DMS 273 treated with DMSO at 0.1 percent for 48 hours (cell line): Measurements from ENCODE around the gene CHMP6.

Experiments
- DNase-seq: peaks from one replicate; lab custom pipeline; 2025; lab: John Stamatoyannopoulos, UW

The CHMP6 gene

DNA sequence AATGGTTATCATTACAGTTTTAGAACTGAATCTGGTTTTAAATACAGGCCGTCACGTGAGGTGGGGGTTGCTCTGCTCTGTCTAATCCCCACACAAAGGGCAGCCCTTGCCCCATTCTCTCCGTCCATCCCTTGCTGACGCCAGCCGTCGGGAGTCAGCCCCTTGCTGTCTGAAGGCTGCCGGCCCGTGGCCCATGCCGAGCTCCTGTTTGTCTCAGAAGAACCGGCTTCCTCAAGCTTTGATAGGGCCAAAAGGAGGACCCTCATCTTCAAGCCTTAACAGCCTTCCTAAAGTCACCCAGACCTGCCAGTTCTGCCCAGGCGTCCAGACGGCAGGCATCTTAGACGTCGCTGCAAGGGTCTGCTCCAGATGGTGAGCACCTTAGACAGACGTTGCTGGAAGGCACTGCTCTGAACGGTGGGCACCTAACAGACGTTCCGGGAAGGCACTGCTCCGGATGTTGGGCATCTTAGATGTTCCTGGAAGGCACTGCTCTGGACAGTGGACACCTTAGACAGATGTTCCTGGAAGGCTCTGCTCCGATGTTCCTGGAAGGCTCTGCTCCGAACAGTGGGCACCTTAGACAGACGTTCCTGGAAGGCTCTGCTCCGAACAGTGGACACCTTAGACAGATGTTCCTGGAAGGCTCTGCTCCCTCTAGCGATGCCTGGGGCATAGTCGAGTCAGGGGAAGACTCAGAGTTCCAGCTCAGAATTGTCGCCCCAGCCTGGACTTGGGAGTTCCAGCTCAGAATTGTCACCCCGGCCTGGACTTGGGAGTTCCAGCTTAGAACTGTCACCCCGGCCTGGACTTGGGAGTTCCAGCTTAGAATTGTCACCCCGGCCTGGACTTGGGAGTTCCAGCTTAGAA lies 35.1 kb upstream of the CHMP6 start:
- DNase-seq = no peak

DNA sequence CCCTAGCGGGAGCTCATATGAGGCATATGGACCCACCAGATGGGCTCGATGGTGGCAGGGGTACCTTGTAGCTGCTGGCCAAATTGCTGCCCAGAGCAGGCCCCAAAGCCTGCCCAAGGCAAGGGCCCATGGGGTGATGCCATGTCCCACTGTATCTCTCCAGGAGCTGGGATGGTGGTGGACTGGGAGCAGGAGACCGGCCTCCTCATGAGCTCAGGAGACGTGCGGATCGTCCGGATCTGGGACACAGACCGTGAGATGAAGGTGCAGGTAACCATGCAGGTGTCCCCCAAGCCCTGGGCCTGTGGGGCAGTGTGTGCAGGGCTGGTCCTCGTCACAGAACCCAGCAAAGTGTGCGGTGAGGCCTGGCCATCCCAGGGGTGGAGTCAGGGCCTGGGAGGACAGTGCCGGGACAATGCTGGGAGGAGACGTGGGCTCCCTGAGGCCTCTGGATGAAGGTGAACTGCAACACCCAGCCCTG lies 34.1 kb upstream of the CHMP6 start:
- DNase-seq = no peak

DNA sequence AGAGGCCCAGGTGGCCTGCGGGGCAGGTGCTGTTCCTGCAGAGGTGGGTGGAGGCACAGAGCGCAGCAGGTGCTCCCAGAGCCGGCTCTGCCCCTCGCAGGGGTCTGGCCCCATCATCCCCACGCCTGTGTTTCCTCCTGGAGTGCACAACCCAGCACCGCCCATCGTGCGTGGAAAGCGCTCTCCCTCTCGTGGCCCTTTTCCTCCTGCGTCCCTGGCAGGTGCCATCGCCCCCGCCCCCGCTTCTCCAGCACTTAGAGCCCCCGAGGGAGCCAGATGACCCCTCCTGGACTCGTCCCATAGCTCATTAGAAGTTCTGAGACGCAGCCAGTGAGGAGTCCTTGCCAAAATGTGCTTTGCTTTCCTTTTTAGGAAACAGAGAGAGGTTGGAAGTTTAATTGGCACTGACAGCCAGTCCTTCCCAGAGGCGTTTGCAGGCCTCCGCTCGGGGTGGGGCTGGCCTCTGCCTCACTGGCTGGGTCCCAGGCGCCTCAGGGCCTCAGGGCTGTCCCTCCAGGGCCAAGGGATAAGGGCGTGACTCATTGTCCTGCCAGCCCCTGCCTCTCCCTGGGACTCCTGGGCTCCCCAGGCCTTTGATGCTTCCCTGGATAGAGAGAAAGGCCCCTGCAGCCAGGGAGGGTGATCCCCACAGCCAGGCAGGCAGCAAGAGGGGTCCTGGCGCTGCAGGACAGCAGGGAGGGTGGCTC lies 32.2 kb upstream of the CHMP6 start:
- DNase-seq = peak; percentile 84

DNA sequence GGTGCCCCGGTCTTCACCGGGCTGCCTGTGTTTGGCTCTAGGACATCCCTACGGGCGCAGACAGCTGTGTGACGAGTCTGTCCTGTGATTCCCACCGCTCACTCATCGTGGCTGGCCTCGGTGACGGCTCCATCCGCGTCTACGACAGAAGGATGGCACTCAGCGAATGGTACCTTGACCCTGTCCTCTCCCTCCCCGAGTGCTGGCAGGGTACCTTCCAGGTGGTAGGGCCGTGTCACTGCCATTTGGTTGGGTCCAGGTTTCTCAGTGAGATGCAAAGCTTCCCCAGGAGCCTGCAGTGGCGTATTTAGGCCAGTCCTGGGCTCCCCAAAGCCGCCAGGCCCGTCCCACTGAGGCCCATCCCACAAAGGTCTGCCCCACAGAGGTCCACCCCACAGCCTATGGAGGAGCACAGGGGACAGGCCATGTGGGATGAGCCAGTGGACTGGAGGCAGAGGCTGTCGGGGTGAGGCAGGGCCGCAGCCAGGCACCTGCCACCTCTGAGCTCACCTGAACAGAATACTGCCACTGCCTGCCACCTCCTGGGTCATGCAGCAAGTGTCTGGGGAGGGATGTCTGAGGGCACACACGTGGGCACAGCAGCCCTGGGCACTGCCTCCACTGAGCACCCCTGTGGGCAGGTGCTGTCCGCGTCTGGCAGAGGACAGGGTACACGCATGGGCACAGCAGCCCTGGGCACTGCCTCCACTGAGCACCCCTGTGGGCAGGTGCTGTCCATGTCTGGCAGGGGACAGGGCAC lies 31.4 kb upstream of the CHMP6 start:
- DNase-seq = no peak

DNA sequence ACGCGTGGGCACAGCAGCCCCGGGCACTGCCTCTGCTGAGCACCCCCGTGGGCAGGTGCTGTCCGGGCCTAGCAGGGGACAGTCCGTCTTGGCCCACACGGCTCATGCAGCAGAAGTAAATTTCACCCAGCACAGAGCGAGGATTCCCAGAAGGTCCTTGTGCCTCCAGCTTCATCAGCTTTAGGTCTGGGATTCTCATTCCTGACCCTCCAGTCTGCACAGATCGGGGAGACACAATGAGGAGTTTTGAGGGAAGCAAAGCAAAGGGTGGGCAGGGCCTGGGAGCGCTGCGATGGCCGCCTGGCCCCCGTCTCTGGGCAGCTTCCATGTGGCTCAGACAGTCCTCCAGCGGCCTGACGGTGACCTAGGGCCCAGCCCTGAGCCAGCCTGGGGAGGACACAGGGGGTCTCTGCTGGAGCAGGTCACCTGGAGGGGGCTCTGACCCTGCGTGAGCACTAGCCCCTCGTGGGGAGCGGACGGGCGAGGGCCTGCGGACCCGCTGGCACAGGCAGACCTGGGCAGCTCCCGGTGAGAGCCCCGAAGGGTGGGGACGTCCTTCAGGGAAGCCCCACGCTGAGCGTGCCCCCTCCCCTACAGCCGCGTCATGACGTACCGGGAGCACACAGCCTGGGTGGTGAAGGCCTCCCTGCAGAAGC lies 30.7 kb upstream of the CHMP6 start:
- DNase-seq = no peak

DNA sequence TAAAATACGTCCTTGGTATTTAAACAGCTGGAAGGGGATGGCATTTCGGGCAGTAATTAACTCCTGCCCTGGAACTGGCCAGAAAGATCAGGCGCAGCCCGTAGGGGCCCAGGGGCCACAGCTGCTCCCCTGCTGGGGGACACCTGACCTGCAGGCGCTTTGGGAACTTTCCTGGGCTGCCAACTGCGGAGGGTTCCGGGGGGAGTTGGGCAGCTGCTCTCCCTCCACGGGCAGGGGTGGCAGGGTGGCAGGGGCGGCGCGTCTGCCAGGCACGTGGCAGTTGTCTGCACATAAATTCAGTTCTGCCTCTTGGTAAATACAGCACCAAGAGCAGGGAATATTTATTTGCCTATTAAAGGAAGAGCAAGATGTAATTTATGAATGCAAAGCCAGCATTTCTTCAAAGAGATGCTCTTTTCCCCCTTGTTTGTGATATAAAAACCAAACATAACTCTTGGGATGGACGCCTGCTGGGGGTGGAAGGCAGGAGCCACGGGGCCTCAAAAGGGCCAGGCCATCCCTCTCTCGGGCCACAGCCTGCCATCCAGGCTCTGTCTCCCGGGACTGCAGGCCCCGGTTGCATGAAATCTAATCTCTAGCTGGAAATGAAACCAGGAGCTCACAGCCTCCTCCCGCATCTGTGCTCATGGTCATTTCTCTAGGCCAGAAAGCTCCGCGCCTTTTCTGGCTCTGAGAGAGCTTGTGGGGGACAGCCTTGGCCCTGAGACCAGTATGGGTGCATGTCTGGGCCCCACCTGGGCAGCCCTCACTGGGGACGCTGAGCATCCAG lies 29.9 kb upstream of the CHMP6 start:
- no peak for DNase-seq

DNA sequence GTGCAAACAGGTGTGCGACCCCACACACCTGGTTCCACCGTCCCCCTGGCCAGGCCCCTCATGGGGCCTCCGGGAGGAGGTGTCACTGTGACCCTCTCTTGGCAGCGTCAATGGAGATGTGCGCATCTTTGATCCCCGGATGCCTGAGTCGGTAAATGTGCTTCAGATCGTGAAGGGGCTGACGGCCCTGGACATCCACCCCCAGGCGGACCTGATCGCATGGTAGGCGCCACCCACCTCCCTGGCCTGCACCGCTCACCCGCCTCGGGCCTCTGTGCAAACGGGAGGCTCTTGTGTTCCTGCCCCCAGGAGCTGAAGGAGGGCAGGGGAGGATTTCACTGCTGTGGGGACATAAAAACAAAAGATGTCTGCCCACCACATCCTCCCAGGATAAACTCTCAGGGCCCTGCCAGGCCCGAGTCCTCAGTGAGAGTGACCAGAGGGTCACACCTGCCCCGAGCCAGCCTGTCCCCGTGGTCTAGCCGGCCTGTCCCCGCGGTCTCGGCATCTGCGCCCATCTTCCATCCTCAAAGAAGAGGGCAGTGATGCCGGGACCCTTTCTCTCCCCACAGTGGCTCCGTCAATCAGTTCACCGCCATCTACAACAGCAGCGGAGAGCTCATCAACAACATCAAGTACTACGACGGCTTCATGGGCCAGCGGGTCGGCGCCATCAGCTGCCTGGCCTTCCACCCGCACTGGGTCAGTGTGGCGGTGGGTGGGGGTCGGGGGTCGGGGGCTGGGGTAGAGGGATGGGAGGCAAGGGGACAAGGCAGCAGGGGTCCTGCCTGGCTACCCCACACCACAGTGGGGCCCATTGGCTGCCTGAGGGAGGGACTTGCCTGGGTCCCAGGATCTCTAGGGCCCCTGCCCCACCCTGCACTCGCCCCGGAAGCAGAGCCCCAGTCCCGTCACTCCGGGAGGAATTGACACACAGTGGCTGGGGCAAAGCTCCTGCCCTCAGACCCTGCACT lies 29.0 kb upstream of the CHMP6 start:
- DNase-seq = no peak

DNA sequence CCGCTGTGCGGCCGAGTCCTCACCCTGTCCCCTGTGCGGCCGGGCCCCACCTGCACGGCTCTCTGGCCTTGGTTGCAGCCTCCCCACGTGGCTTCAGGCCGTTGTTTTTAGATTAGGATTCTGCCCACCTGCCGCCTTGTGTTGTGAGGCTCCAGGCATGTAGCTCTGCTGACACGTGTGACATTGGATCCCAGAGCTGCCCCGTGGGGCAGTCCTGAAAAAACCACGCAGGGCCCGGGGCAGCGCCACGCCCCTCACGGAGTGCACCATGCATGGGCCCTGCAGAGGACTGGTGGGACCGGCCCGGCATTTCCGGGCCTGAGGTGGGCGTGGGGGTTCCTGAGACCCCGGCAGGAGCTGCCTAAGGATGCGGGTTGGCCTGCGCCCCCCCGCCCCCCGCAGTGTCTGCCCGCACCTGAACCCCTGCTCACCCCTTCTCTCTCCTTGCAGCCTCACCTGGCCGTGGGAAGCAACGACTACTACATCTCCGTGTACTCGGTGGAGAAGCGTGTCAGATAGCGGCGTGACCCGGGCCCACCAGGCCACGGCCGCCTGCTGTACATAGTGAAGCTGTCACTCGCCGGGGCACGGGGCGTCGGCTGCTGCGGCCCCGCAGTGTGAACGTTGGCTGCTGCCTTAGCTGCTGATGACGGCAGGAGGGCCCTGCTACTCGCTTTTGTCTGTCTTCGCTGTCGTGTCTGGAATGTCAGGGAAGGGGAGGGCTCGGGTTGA lies 27.7 kb upstream of the CHMP6 start:
- DNase-seq = no peak

DNA sequence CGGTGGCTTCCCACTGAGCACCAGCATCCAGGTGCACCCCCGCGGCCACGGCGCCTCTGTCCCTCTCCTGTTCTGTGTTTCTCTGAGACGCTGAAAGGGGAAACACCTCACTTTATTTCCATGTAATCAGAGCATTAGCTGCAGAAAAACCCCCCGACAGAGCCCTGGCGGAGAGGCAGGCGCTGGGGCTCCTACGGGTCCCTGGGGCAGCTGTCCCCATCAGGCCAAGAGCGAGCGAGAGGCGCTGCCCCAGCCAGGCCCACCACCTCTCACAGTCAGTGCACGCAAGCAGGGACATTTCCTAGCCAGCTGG lies 27.1 kb upstream of the CHMP6 start:
- DNase-seq = no peak

DNA sequence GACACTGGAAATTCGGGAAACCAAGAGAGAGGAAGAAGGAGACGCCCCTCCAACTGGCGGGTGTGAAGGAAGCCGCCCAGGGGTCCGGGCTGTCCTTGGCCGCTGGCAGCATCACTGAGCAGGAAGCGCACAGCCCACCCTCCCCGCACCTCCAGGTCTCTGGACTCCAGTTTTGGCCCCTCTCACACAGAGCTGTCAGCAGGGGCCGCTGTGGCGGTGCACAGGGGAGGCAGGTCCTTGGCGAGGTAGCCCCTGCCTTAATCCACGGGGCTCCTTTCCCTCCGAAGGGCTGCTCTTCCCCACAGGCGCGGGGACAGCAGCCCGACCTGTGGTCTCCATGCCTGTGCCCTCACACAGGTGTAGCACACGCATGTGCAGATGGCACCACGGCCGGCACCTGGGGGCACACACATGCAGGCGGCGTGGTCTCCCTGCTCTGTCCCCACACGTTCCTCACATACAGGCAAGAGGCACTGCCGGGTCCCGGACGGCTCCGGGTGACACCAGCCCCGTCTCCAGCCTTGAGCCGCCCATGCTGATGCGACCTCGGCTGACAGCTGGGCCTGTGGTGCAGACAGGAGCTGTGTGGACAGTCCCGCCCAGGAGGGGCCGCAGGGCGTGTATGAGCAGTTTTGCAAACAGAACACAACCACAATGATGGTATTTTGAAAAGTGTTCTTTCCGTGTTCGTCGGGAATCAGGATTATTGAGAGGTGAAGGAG lies 26.6 kb upstream of the CHMP6 start:
- DNase-seq = no peak

DNA sequence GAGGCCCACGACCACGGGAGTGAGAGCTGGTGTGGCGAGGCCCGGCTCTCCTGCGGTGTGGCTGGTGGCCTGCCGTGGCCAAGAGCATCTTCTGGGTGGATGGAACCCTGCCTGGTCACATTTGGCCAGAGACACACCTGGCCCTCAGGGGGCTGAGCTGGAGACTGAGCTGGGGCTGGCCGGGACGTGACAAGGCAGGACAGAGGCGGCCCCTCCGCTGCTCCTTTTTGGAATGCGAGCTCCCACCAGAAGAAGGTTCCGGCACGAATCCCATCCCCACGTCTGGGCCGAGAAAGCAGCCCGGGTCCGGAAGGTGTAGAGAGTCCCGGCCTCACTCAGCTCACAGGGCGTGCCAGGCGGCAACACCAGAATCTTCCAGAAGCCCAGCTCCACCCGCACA lies 26.0 kb upstream of the CHMP6 start:
- DNase-seq = no peak

DNA sequence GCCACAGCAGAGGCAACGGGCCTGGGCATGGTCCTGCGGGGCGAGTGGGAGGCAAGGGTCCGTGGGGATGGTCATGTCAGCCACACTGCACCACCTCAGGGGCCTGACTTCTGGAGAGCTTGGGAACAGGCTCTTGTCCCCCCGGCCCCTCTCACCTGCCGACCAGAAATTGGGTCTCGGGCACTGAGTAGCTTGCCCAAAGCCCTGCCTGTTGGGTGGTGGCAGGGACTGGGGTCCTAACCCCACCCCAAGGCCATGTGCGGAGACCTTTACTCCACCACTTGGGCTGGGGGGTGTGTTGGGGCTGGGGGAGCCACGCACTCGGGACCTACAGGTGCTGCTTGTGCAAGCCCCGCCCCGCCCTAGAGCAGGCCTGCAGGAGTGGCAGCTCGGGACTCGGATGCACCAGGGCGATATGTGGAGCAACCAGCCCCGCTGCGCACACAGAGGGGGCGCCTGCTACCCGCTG lies 24.2 kb upstream of the CHMP6 start:
- no peak for DNase-seq

DNA sequence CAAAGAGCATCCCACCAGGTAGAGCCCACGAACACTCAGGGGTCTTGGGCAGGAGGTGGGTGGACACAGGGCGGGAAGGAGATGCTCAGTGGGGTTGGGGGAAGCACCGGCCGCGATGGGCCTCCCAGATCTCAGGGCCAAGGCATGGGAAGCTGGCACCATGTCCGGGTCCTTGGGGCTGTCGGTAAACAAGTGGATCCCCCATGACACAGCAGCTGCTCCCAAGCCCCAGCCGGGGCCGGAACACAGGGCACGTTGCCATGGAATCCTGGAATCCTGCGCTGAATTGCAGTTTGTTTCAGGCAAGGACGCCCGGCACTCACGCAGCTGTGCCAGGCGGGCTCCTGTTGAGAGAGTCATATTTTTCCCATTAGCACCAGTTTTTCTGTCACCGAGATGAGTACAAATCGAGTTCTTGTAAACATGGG lies 23.0 kb upstream of the CHMP6 start:
- peak; percentile 69 for DNase-seq

DNA sequence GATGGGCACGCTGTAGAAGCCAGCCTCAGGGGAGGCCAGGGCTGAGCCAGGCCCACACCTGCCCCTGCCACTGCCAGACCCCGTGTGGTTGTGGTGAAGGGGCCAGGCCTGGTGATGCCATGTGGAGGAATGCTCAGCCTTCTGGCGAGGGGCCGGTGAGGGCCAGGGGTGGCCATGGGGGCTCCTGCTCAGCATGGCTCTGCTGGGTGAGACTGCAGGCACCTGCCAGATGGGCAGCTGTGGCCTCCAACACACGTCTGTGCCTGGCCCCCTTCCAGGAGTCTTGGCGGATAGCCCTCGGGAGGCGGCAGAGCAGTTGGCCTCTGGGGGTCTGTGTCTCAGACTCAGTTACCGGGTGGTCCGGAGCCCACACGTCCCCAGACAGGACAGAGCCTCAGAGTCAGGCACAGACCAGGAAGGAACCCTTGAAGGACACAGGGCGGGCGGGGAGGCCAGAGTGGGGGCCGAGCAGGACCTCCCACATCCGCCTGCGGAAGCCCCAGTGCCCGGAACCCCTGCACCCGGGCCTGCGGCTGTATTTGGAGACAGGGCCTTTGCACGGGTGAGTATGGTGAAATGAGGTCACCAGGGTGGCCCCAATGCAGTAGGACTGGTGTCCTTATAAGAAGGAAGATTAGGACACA lies 22.5 kb upstream of the CHMP6 start:
- DNase-seq = peak; percentile 69

DNA sequence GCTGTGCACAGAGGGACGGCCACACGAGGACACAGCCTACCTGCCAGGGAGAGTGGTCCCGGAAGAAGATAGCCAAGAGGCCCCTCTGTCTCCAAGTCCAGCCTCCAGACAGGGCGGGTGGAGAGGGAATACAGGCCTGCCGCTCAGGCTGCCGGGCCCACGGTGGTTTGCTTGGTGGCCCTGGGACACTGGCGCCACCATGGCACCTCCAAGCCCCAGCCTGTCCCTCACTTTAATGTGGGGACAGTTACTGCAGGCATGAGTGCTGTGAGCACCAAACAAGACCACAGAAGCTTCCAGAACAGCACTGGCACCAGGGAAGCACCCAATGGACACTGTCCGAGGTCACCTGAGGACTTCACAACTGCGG lies 22.0 kb upstream of the CHMP6 start:
- no peak for DNase-seq

DNA sequence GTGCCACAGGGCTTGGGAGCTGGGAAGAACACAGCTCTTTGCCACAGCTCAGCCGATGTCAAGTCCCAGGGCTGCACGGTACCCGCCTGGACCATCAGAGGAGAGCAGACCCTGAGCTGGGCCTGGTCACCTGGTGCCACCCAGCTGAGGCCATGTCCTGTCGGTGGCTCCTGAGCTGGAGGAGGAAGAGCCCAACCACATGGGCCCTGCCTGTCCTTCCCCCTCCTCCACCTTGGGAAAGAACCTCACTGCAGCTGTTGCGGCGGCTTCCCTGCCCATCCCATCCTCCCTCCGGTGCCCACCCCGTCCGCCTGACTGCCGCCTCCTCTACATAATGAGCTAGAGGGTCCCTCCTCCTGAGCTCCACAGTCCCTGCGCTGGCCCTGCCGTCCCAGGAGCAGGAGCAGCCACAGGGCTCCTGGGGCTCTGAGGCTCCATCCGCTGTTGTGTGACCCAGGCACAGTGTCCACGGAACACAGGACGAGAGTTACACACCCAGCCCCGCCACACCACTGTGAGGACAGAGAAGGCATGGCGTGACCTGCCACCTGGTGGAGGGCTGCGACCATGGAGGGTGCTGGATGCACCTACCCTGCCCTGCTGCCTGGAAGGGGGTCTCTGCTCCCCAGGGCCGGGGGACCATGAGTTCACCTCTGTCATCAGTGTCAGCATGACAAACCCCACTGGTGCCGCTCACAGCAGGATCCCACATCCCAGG lies 21.4 kb upstream of the CHMP6 start:
- DNase-seq = no peak
